H1 (cell line): ENCODE data around the gene ACBD4. TPM values are rescaled to one million over a fixed set of nuclear protein-coding genes. Genes with fewer than 3 reads are reported as not detected.

Experiments used
- EZH2 ChIP-seq: fragments of 200-600 bp; sonication (generic); IDR thresholded peaks from 2 replicates; pipeline ENCODE4 v1.7.1; 2012; ENCODE audit warnings: low read depth, mild to moderate bottlenecking, moderate library complexity, low read length, inconsistent platforms; ENCODE audit not compliant: severe bottlenecking
- KDM1A ChIP-seq: fragments of 200-600, 300-600 bp; sonication (generic); IDR thresholded peaks from 2 replicates; pipeline ENCODE4 v1.7.1; 2016; ENCODE audit warnings: mild to moderate bottlenecking, low read length, borderline replicate concordance
- MAFK ChIP-seq: IDR thresholded peaks from 2 replicates; pipeline ENCODE4 v1.6.1; 2012; ENCODE audit warnings: low read depth, mild to moderate bottlenecking, improper control_type of control experiment, low read length
- POLR2A ChIP-seq, 2 experiments: IDR thresholded peaks; 1 replicate in 1 of 2; 2 replicates in 1 of 2; pipeline ENCODE4 v1.6.1; 2011; ENCODE audit warnings: low read depth in 2 of 2, low read length in 2 of 2, mild to moderate bottlenecking in 2 of 2; ENCODE audit errors: control extremely low read depth in 1 of 2
- RNF2 ChIP-seq: fragments of 200-900, 300-1000 bp; sonication (generic); IDR thresholded peaks from 2 replicates; pipeline ENCODE4 v1.7.1; 2016; ENCODE audit warnings: borderline replicate concordance, low read depth, mild to moderate bottlenecking, antibody characterized with exemption, low read length; ENCODE audit not compliant: poor library complexity, severe bottlenecking; ENCODE audit errors: missing control alignments
- polyA plus RNA-seq, 7 experiments: library from polyadenylated mRNA; depleted of rRNA in 3 of 7; stranded (reverse) in 5 of 7; unstranded in 2 of 7; fragments of >200 nt in 5 of 7; fragments of 200-250 nt in 2 of 7; gene quantifications; 1 replicate in 5 of 7; 2 replicates in 1 of 7; 4 replicates in 1 of 7; pipeline versions ENCODE4 v1.2.1 to v1.2.3, GENCODE V29; 2011 to 2013; ENCODE audit warnings: missing spikeins in 2 of 7, mixed read lengths in 2 of 7
- total RNA-seq: library from RNA; stranded (reverse); fragmentation: NEBNext Ultra II Directional; extraction: Animal tissue kit (Norgen Biotek cat#: 25700); gene quantifications from 2 replicates; pipeline ENCODE4 v1.2.1, GENCODE V29; 2021
- TF ChIP-seq, protein P1 (sequence below): fragments of 300-600 bp; sonication (generic); IDR thresholded peaks from 2 replicates; pipeline ENCODE4 v1.7.1; 2012; ENCODE audit warnings: low read length, moderate library complexity, mild to moderate bottlenecking, inconsistent platforms; ENCODE audit not compliant: insufficient replicate concordance
- TF ChIP-seq, protein P2 (sequence below): IDR thresholded peaks from 2 replicates; pipeline ENCODE4 v1.6.1; 2012; ENCODE audit warnings: inconsistent platforms

The ACBD4 gene
- total and polyA plus RNA-seq, 2 of the 8 experiments (the other 6 are each of a cell fraction or from before 2014, with no cell fraction given), result 7.3 to 10.7 TPM

DNA sequence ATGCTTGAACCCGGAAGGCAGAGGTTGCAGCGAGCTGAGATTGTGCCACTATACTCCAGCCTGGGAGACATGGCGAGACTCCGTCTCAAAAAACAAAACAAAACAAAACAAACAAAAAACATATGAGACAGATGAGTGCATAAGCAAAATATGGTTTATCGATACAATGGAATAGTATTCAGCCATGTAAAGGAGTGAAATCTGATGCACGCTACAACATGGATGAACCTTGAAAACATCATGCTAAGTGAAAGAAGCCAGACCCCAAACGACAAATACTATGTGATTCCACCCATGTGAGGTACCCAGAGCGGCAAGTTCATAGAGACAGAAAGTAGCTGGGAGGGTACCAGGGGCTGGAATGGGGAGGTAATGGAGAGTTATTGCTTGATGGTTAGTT, 10.0 kb upstream of the ACBD4 start (continued):
- TF ChIP-seq, protein P1, sequence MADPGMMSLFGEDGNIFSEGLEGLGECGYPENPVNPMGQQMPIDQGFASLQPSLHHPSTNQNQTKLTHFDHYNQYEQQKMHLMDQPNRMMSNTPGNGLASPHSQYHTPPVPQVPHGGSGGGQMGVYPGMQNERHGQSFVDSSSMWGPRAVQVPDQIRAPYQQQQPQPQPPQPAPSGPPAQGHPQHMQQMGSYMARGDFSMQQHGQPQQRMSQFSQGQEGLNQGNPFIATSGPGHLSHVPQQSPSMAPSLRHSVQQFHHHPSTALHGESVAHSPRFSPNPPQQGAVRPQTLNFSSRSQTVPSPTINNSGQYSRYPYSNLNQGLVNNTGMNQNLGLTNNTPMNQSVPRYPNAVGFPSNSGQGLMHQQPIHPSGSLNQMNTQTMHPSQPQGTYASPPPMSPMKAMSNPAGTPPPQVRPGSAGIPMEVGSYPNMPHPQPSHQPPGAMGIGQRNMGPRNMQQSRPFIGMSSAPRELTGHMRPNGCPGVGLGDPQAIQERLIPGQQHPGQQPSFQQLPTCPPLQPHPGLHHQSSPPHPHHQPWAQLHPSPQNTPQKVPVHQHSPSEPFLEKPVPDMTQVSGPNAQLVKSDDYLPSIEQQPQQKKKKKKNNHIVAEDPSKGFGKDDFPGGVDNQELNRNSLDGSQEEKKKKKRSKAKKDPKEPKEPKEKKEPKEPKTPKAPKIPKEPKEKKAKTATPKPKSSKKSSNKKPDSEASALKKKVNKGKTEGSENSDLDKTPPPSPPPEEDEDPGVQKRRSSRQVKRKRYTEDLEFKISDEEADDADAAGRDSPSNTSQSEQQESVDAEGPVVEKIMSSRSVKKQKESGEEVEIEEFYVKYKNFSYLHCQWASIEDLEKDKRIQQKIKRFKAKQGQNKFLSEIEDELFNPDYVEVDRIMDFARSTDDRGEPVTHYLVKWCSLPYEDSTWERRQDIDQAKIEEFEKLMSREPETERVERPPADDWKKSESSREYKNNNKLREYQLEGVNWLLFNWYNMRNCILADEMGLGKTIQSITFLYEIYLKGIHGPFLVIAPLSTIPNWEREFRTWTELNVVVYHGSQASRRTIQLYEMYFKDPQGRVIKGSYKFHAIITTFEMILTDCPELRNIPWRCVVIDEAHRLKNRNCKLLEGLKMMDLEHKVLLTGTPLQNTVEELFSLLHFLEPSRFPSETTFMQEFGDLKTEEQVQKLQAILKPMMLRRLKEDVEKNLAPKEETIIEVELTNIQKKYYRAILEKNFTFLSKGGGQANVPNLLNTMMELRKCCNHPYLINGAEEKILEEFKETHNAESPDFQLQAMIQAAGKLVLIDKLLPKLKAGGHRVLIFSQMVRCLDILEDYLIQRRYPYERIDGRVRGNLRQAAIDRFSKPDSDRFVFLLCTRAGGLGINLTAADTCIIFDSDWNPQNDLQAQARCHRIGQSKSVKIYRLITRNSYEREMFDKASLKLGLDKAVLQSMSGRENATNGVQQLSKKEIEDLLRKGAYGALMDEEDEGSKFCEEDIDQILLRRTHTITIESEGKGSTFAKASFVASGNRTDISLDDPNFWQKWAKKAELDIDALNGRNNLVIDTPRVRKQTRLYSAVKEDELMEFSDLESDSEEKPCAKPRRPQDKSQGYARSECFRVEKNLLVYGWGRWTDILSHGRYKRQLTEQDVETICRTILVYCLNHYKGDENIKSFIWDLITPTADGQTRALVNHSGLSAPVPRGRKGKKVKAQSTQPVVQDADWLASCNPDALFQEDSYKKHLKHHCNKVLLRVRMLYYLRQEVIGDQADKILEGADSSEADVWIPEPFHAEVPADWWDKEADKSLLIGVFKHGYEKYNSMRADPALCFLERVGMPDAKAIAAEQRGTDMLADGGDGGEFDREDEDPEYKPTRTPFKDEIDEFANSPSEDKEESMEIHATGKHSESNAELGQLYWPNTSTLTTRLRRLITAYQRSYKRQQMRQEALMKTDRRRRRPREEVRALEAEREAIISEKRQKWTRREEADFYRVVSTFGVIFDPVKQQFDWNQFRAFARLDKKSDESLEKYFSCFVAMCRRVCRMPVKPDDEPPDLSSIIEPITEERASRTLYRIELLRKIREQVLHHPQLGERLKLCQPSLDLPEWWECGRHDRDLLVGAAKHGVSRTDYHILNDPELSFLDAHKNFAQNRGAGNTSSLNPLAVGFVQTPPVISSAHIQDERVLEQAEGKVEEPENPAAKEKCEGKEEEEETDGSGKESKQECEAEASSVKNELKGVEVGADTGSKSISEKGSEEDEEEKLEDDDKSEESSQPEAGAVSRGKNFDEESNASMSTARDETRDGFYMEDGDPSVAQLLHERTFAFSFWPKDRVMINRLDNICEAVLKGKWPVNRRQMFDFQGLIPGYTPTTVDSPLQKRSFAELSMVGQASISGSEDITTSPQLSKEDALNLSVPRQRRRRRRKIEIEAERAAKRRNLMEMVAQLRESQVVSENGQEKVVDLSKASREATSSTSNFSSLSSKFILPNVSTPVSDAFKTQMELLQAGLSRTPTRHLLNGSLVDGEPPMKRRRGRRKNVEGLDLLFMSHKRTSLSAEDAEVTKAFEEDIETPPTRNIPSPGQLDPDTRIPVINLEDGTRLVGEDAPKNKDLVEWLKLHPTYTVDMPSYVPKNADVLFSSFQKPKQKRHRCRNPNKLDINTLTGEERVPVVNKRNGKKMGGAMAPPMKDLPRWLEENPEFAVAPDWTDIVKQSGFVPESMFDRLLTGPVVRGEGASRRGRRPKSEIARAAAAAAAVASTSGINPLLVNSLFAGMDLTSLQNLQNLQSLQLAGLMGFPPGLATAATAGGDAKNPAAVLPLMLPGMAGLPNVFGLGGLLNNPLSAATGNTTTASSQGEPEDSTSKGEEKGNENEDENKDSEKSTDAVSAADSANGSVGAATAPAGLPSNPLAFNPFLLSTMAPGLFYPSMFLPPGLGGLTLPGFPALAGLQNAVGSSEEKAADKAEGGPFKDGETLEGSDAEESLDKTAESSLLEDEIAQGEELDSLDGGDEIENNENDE, result no peak
- TF ChIP-seq EZH2, result no peak
- TF ChIP-seq, protein P2, sequence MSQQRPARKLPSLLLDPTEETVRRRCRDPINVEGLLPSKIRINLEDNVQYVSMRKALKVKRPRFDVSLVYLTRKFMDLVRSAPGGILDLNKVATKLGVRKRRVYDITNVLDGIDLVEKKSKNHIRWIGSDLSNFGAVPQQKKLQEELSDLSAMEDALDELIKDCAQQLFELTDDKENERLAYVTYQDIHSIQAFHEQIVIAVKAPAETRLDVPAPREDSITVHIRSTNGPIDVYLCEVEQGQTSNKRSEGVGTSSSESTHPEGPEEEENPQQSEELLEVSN, result no peak
- no peak for TF ChIP-seq KDM1A
- TF ChIP-seq RNF2, result no peak
- TF ChIP-seq POLR2A (IDR thresholded peaks at IDR 0.05; ENCODE audit: control extremely low read depth in 1 of 2, low read depth in 2 of 2, low read length in 2 of 2), result no peak
- no peak for TF ChIP-seq MAFK
